Motor neuron (in vitro differentiated cells): ENCODE data around the gene YPEL4. TPM values are rescaled to one million over a fixed set of nuclear protein-coding genes. Genes with fewer than 3 reads are reported as not detected.

Source experiments
- ATAC-seq, 8 experiments: fragments of 200-7000 bp; cut with Tn5 transposase; replicated peaks in 6 of 8; 2 replicates each; pipeline ENCODE4 v1.8.0; 2021; ENCODE audit warnings: mild to moderate bottlenecking in 8 of 8, moderate library complexity in 8 of 8
- H3K27ac ChIP-seq, 2 donors: fragments of 250-450 bp; sonication (Bioruptor Pico); 2 replicates each; pipeline ENCODE4 v1.9.0; 2021; ENCODE audit warnings: antibody characterized with exemption in 2 of 2, mild to moderate bottlenecking in 2 of 2, moderate library complexity in 1 of 2
- H3K4me1 ChIP-seq, 2 donors: fragments of 250-450 bp; sonication (Bioruptor Pico); replicated peaks in 1 of 2; 2 replicates each; pipeline ENCODE4 v1.6.1; 2021; ENCODE audit warnings: antibody characterized with exemption in 2 of 2, mild to moderate bottlenecking in 2 of 2, moderate library complexity in 1 of 2
- H3K4me3 ChIP-seq, 5 donors: fragments of 250-450 bp; sonication (Bioruptor Pico); 2 replicates each; pipeline ENCODE4 v1.9.0; 2021; ENCODE audit warnings: antibody characterized with exemption in 5 of 5, mild to moderate bottlenecking in 5 of 5, moderate library complexity in 4 of 5
- WGBS, 10 experiments: fragments of 450-650 bp; shearing (Covaris generic); methylation state at CpG; one replicate each; pipeline ENCODE4 v1.0.0; 2022; 5-methylcytosine and 5-hydroxymethylcytosine counted together
- in situ Hi-C, 9 experiments: fragments of 400-800 bp; cut with MboI; loops; one replicate each; pipeline ENCODE4 v1.15.0; 2021; ENCODE audit warnings: low sequenced_read_pairs in 9 of 9, low pct_unique_long_range_greater_than_20kb in 2 of 9; ENCODE audit not compliant: unreplicated experiment in 9 of 9
- total RNA-seq, 8 experiments: library from RNA; unstranded; fragments of 300-600 nt; gene quantifications; 2 replicates each; pipeline versions ENCODE4 v1.2.3 to v1.2.4, GENCODE V29; 2022

Gene YPEL4
- total RNA-seq, 8 experiments from 2014 or later, result 3.7 to 13.1 (median 8.8) TPM

GRCh38 chr11:57616595-57616994, 33.1 kb downstream of the YPEL4 start:
- no peaks in the 10 kb centered on the region for H3K4me1 ChIP-seq
- no peak overlapping the region for H3K4me3 ChIP-seq
- no peak overlapping the region for H3K27ac ChIP-seq
- no peak for ATAC-seq
- in situ Hi-C loops, result no loop called here
- 11 to 96% (median 69%) methylated on average over 1 to 3 of the region's 3 CpGs; no CpG with 5 or more reads in 2 of the 10 experiments for WGBS, 10 experiments

- Histone ChIP-seq H3K4me1 (no peaks in the 10 kb centered on the region), H3K4me3 (no peak overlapping the region), H3K27ac (no peak overlapping the region)
- WGBS, 10 experiments, result 20 to 88% (median 67%) methylated on average over 1 of the region's 1 CpG; no CpG with 5 or more reads in 3 of the 10 experiments
- in situ Hi-C loops, result no loop called here
- no peak for ATAC-seq
Measured at GRCh38 chr11:57615308-57615707, 34.4 kb downstream of the YPEL4 start.

- WGBS, 10 experiments, result 48 to 100% (median 64%) methylated on average over 1 to 6 of the region's 10 CpGs; no CpG with 5 or more reads in 2 of the 10 experiments
Measured at GRCh38 chr11:57614234-57614772, 35.4 kb downstream of the YPEL4 start.

GRCh38 chr11:57610170-57610569, 39.5 kb downstream of the YPEL4 start:
- ATAC-seq, result no peak
- no peaks in the 10 kb centered on the region for H3K4me1 ChIP-seq
- H3K27ac ChIP-seq, result no peak overlapping the region
- H3K4me3 ChIP-seq, result no peak overlapping the region
- 63 to 100% (median 93%) methylated on average over 1 to 4 of the region's 4 CpGs; no CpG with 5 or more reads in 1 of the 10 experiments for WGBS, 10 experiments
- in situ Hi-C loops, result no loop called here

More at GRCh38 chr11:57614234-57614772, 35.4 kb downstream of the YPEL4 start:
- in situ Hi-C loops, result no loop called here
- no peak overlapping the region for H3K4me3 ChIP-seq
- no peaks in the 10 kb centered on the region for H3K4me1 ChIP-seq
- no peak for ATAC-seq
- H3K27ac ChIP-seq, result no peak overlapping the region

GRCh38 chr11:57605028-57605420, 44.7 kb downstream of the YPEL4 start:
- in situ Hi-C loops, result no loop called here
- Histone ChIP-seq H3K4me3 (no peak overlapping the region), H3K27ac (no peak overlapping the region), H3K4me1 (no peaks in the 10 kb centered on the region)
- 93 to 100% (median 100%) methylated on average over 1 to 3 of the region's 5 CpGs; no CpG with 5 or more reads in 1 of the 10 experiments for WGBS, 10 experiments
- no peak for ATAC-seq

- 0 to 90% (median 63%) methylated on average over 1 to 7 of the region's 8 CpGs; no CpG with 5 or more reads in 1 of the 10 experiments for WGBS, 10 experiments
- in situ Hi-C loops, result no loop called here
- H3K4me1 ChIP-seq, result peaks cover 0 to 3% of the 10 kb centered on the region in 2 donors
- ATAC-seq, result no peak
- no peak overlapping the region for H3K4me3 ChIP-seq
- H3K27ac ChIP-seq, result no peak overlapping the region
Measured at GRCh38 chr11:57604296-57605027, 45.2 kb downstream of the YPEL4 start.

GRCh38 chr11:57601297-57601696, 48.4 kb downstream of the YPEL4 start:
- H3K4me1 ChIP-seq, result peaks cover 20 to 22% of the 10 kb centered on the region in 2 donors
- H3K27ac ChIP-seq, result no peak overlapping the region
- in situ Hi-C loops, result no loop called here
- 55 to 94% (median 80%) methylated on average over 1 to 2 of the region's 3 CpGs; no CpG with 5 or more reads in 5 of the 10 experiments for WGBS, 10 experiments
- ATAC-seq, result no peak
- no peak overlapping the region for H3K4me3 ChIP-seq

GRCh38 chr11:57599381-57599780, 50.3 kb downstream of the YPEL4 start:
- WGBS, 10 experiments, result 17 to 78% (median 50%) methylated on average over 1 to 2 of the region's 2 CpGs; no CpG with 5 or more reads in 1 of the 10 experiments
- in situ Hi-C loops, result no loop called here

GRCh38 chr11:57598831-57599155, 50.9 kb downstream of the YPEL4 start:
- peaks cover 20 to 26% of the 10 kb centered on the region in 2 donors for H3K4me1 ChIP-seq
- H3K27ac ChIP-seq, result peak overlapping the region; percentile 18 to 27
- WGBS, 10 experiments, result 58 to 100% (median 64%) methylated on average over 1 to 3 of the region's 5 CpGs; no CpG with 5 or more reads in 3 of the 10 experiments
- in situ Hi-C loops, result no loop called here
- no peak for ATAC-seq
- peak overlapping the region in 3 of 5 donors; percentile 15 to 29 (median 28) for H3K4me3 ChIP-seq

More at GRCh38 chr11:57599381-57599780, 50.3 kb downstream of the YPEL4 start:
- Histone ChIP-seq H3K27ac (no peak overlapping the region), H3K4me3 (no peak overlapping the region), H3K4me1 (peaks cover 20 to 26% of the 10 kb centered on the region in 2 donors)
- ATAC-seq, result no peak

GRCh38 chr11:57597916-57598830, 51.5 kb downstream of the YPEL4 start:
- H3K27ac ChIP-seq, result peak overlapping the region; percentile 27 to 62
- ATAC-seq, result peak; percentile 79 to 91 (median 88)
- in situ Hi-C loops, result no loop called here
- 8 to 20% (median 17%) methylated on average over 1 to 4 of the region's 33 CpGs; no CpG with 5 or more reads in 4 of the 10 experiments for WGBS, 10 experiments
- peak overlapping the region; percentile 7 to 29 (median 15) for H3K4me3 ChIP-seq
- H3K4me1 ChIP-seq, result peaks cover 20 to 27% of the 10 kb centered on the region in 2 donors

GRCh38 chr11:57597461-57597915, 52.2 kb downstream of the YPEL4 start, which contains the start of gene SERPING1:
Gene SERPING1, plus strand, starts transcription at chr11:57597685. Its CDS starts 586 bp downstream, at chr11:57598271.
- WGBS, 10 experiments, result 0 to 6% methylated on average over 1 to 3 of the region's 10 CpGs; no CpG with 5 or more reads in 8 of the 10 experiments

GRCh38 chr11:57596266-57596885, 53.3 kb downstream of the YPEL4 start:
- H3K4me3 ChIP-seq, result no peak overlapping the region
- WGBS, 10 experiments, result 50 to 100% (median 69%) methylated on average over 1 to 5 of the region's 5 CpGs; no CpG with 5 or more reads in 1 of the 10 experiments
- no peak for ATAC-seq
- in situ Hi-C loops, result no loop called here
- H3K27ac ChIP-seq, result no peak overlapping the region
- H3K4me1 ChIP-seq, result peaks cover 20 to 32% of the 10 kb centered on the region in 2 donors

More at GRCh38 chr11:57597461-57597915, 52.2 kb downstream of the YPEL4 start, which contains the start of gene SERPING1:
- Histone ChIP-seq H3K27ac (peak within 1 kb of the TSS; percentile 27 to 62), H3K4me1 (peaks cover 20 to 32% of the 10 kb centered on the region in 2 donors), H3K4me3 (peak within 1 kb of the TSS; percentile 7 to 29 (median 15))
- in situ Hi-C loops, result no loop called here
- peak; percentile 33 to 78 (median 53) for ATAC-seq
